HepG2 (cell line): ENCODE data around the gene MEGF11. TPM values are rescaled to one million over a fixed set of nuclear protein-coding genes. Genes with fewer than 3 reads are reported as not detected.

Experiments used
- ATAC-seq: fragments of 200-7000 bp; cut with Tn5 transposase; 3 replicates; pipeline ENCODE4 v1.9.1; 2020; ENCODE audit warnings: mild to moderate bottlenecking, moderate library complexity
- BruUV-seq: library from RNA; stranded (reverse); fragments of 400-500 nt; replicated peaks from 2 replicates; lab custom pipeline; 2021; lab: Mats Ljungman, UMichigan
- CTCF ChIA-PET: fragments of 300-600 bp; formaldehyde crosslinking; extraction: SDS; loops from one replicate; lab custom pipeline; 2021; ENCODE audit warnings: low total read pairs, inconsistent platforms, low intra/inter-chr PET ratio; lab: Yijun Ruan, JAX
- POLR2A ChIA-PET: fragments of 350-600 bp; sonication (Branson Sonifier 250); formaldehyde crosslinking; loops from one replicate; lab custom pipeline; 2020; ENCODE audit warnings: antibody characterized with exemption, inconsistent platforms; lab: Yijun Ruan, JAX
- DNase-seq: peaks from one replicate; pipeline ENCODE4 v3.0.0-alpha.2; 2015; ENCODE audit warnings: low spot score
- FAIRE-seq: peaks from 3 replicates; lab custom pipeline; 2011; peaks lifted over from hg19 to GRCh38; lab: Jason Lieb, UNC
- H2AFZ ChIP-seq: one replicate; pipeline ENCODE4 v1.6.1; 2011; ENCODE audit warnings: low read length, inconsistent platforms
- H3K27ac ChIP-seq: fragments of 300-600 bp; 3 replicates; pipeline ENCODE4 v1.8.0; 2011; ENCODE audit warnings: mixed run types, mild to moderate bottlenecking, mixed read lengths, low read length, inconsistent platforms; ENCODE audit not compliant: insufficient read depth; ENCODE audit errors: extremely low read length
- H3K27me3 ChIP-seq, 2 experiments: fragments of 200-600 bp in 1 of 2; 2 replicates in 1 of 2; 3 replicates in 1 of 2; pipeline versions ENCODE4 v1.6.0 to v1.8.0; 2011; ENCODE audit warnings: low read length in 2 of 2, mild to moderate bottlenecking in 2 of 2, moderate library complexity in 2 of 2, inconsistent platforms in 1 of 2; ENCODE audit not compliant: insufficient read depth in 2 of 2, control insufficient read depth in 1 of 2
- H3K36me3 ChIP-seq, 2 experiments: fragments of 200-600 bp in 1 of 2; replicated peaks in 1 of 2; 2 replicates in 1 of 2; 3 replicates in 1 of 2; pipeline versions ENCODE4 v1.5.1 to v1.8.0; 2011; ENCODE audit warnings: low read length in 2 of 2, inconsistent platforms in 1 of 2; ENCODE audit not compliant: insufficient read depth in 2 of 2, control insufficient read depth in 1 of 2
- H3K4me1 ChIP-seq: 2 replicates; pipeline ENCODE4 v1.5.1; 2012; ENCODE audit warnings: low read length, inconsistent platforms; ENCODE audit not compliant: insufficient read depth
- H3K4me2 ChIP-seq: 2 replicates; pipeline ENCODE4 v1.6.0; 2011; ENCODE audit warnings: low read depth, low read length, inconsistent platforms
- H3K4me3 ChIP-seq, 3 experiments: fragments of 200-600 bp in 1 of 3; sonication (generic), shearing (Covaris generic) in 1 of 3; replicated peaks in 1 of 3; 2 replicates each; pipeline ENCODE4 v1.5.1; 2011 to 2016; ENCODE audit warnings: low read length in 3 of 3, inconsistent platforms in 2 of 3, low read depth in 2 of 3, mild to moderate bottlenecking in 2 of 3, control low read depth in 1 of 3, mixed read lengths in 1 of 3; ENCODE audit not compliant: insufficient read depth in 1 of 3
- H3K79me2 ChIP-seq: one replicate; pipeline ENCODE4 v1.6.1; 2011; ENCODE audit warnings: low read length, inconsistent platforms; ENCODE audit not compliant: insufficient read depth
- H3K9ac ChIP-seq: 2 replicates; pipeline ENCODE4 v1.6.0; 2011; ENCODE audit warnings: mild to moderate bottlenecking, low read depth, low read length, inconsistent platforms; ENCODE audit not compliant: insufficient read depth
- H3K9me3 ChIP-seq: 2 replicates; pipeline ENCODE4 v1.5.1; 2012; ENCODE audit warnings: mild to moderate bottlenecking, low read length
- H4K20me1 ChIP-seq: 2 replicates; pipeline ENCODE4 v1.6.0; 2011; ENCODE audit warnings: inconsistent platforms, mild to moderate bottlenecking, low read length, moderate library complexity; ENCODE audit not compliant: insufficient read depth
- FOXC1 ChIP-seq: sonication (generic); formaldehyde crosslinking; IDR thresholded peaks from 2 replicates; pipeline ENCODE4 v1.8.0; 2022; ENCODE audit warnings: mild to moderate bottlenecking, missing genetic modification reagents, borderline replicate concordance
- KDM3A ChIP-seq: IDR thresholded peaks from 2 replicates; pipeline ENCODE4 v1.6.1; 2018; ENCODE audit warnings: low read depth, missing compliant biosample characterization
- MAFK ChIP-seq, 2 experiments: IDR thresholded peaks in 1 of 2; conservative IDR thresholded peaks in 1 of 2; 2 replicates each; pipeline ENCODE4 v1.6.1; 2011; ENCODE audit warnings: improper control_type of control experiment in 2 of 2, low read length in 2 of 2
- SRSF1 ChIP-seq: fragments of 200-400 bp; formaldehyde crosslinking; optimal IDR thresholded peaks from 2 replicates; pipeline ENCODE3; 2017; ENCODE audit warnings: mild to moderate bottlenecking, low read depth, low read length, moderate library complexity
- TBX2 ChIP-seq: sonication (generic); formaldehyde crosslinking; IDR thresholded peaks from 2 replicates; pipeline ENCODE4 v1.5.0; 2020; ENCODE audit warnings: missing genetic modification reagents, mild to moderate bottlenecking, borderline replicate concordance
- ZBTB38 ChIP-seq: sonication (generic); formaldehyde crosslinking; IDR thresholded peaks from 2 replicates; pipeline ENCODE4 v1.5.1; 2020; ENCODE audit warnings: mild to moderate bottlenecking, missing genetic modification reagents
- ZNF556 ChIP-seq: sonication (generic); formaldehyde crosslinking; IDR thresholded peaks from 2 replicates; pipeline ENCODE4 v1.4.0; 2020; ENCODE audit warnings: mild to moderate bottlenecking, missing genetic modification reagents, borderline replicate concordance
- ZNF616 ChIP-seq: sonication (generic); formaldehyde crosslinking; IDR thresholded peaks from 2 replicates; pipeline ENCODE4 v1.5.0; 2020; ENCODE audit warnings: low read depth, mild to moderate bottlenecking, missing genetic modification reagents
- ZNF788 ChIP-seq: sonication (generic); formaldehyde crosslinking; IDR thresholded peaks from 2 replicates; pipeline ENCODE4 v1.5.0; 2020; ENCODE audit warnings: mild to moderate bottlenecking, missing genetic modification reagents, borderline replicate concordance
- WGBS: methylation state at CpG from one replicate; pipeline ENCODE4 v1.1.6; 2017; ENCODE audit warnings: low lambda C conversion rate; 5-methylcytosine and 5-hydroxymethylcytosine counted together
- in situ Hi-C: cut with HindIII; loops from 2 replicates; pipeline ENCODE4 v1.10.0; 2017; ENCODE audit warnings: low pct_unique_long_range_greater_than_20kb; ENCODE audit not compliant: extremely low pct_ligation_motif_present
- intact Hi-C: fragments of 100-400 bp; cut with micrococcal nuclease; formaldehyde crosslinking; loops from one replicate; pipeline ENCODE4 v1.10.0; 2022; ENCODE audit not compliant: unreplicated experiment
- polyA plus RNA-seq, 8 experiments: library from polyadenylated mRNA; depleted of rRNA in 3 of 8; stranded (reverse) in 7 of 8; unstranded in 1 of 8; fragments of >200 nt; fragmentation: Illumina TruSeq in 4 of 8; extraction: Trizol in 4 of 8; gene quantifications; 2 replicates each; pipeline versions ENCODE4 v1.2.1 to v1.2.3, GENCODE V29; 2011 to 2016; ENCODE audit warnings: low read depth in 4 of 8, missing spikeins in 1 of 8, mixed read lengths in 1 of 8; ENCODE audit not compliant: insufficient read depth in 1 of 8
- total RNA-seq, 5 experiments: library from RNA; depleted of rRNA; stranded (reverse); fragments of >200 nt; fragmentation: Illumina TruSeq; extraction: Trizol; gene quantifications; 2 replicates each; pipeline ENCODE4 v1.2.3, GENCODE V29; 2016; ENCODE audit warnings: low read depth in 1 of 5
- TF ChIP-seq, protein P1 (sequence below): sonication (generic); formaldehyde crosslinking; IDR thresholded peaks from 2 replicates; pipeline ENCODE4 v1.4.0; 2020; ENCODE audit warnings: mild to moderate bottlenecking, missing genetic modification reagents

MEGF11 gene
- total and polyA plus RNA-seq, 2 of the 13 experiments (the other 11 are each of a cell fraction or from before 2014, with no cell fraction given): not detected

DNA sequence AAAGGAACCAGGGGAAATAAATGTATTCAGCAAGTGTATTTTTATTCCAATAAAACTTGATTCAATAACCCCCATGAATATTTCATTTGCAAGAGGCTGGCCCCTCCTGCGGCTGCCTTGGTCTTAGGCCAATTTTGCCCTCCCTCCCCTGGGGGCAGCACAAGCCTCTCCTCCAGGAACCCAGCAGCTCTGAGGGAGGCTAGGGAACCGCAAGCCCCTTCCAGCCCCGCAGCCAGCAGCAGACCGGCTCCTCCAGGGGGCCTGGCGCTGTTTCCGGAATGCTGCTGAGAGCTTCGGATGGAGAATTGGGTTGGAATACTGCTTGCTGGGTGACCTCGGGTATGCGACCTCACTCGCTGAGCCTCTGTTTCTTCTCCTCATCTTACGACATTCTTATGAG, 234.2 kb downstream of the MEGF11 start (continued):
- TF ChIP-seq KDM3A (no peak), SRSF1 (no peak), TBX2 (no peak), ZNF616 (CRISPR knock-in tag) (no peak), ZNF556 (CRISPR knock-in tag) (no peak)
- TF ChIP-seq, protein P1, sequence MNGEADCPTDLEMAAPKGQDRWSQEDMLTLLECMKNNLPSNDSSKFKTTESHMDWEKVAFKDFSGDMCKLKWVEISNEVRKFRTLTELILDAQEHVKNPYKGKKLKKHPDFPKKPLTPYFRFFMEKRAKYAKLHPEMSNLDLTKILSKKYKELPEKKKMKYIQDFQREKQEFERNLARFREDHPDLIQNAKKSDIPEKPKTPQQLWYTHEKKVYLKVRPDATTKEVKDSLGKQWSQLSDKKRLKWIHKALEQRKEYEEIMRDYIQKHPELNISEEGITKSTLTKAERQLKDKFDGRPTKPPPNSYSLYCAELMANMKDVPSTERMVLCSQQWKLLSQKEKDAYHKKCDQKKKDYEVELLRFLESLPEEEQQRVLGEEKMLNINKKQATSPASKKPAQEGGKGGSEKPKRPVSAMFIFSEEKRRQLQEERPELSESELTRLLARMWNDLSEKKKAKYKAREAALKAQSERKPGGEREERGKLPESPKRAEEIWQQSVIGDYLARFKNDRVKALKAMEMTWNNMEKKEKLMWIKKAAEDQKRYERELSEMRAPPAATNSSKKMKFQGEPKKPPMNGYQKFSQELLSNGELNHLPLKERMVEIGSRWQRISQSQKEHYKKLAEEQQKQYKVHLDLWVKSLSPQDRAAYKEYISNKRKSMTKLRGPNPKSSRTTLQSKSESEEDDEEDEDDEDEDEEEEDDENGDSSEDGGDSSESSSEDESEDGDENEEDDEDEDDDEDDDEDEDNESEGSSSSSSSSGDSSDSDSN (CRISPR knock-in tag): no peak

DNA sequence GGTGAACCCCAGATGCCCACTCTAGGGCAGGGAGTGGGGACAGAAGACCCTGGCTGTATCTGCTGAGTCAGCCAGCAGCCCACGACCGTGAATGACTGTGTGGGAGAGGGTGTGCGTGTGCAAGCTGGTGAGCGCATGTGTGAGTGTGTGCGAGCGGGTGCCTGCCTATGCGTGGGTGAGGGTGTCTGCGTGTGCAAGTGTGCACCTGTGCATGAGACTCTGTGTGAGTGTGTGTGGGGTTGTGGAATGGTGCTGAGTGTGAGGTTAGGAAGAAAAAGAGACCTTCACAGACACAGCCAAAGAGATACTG, 235.1 kb downstream of the MEGF11 start:
- intact Hi-C loops: no loop called here
- BruUV-seq: no TSS peak
- 59% methylated on average over 8 of the region's 8 CpGs for WGBS
- Histone ChIP-seq H3K27ac (no peak overlapping the region), H3K4me1 (no peaks in the 10 kb centered on the region), H2AFZ (no peak overlapping the region), H3K36me3 (no peaks in the 10 kb centered on the region), H3K9ac (no peak overlapping the region), H4K20me1 (no peaks in the 10 kb centered on the region), H3K4me2 (no peak overlapping the region), H3K4me3 (no peak overlapping the region), H3K79me2 (no peaks in the 10 kb centered on the region), H3K27me3 (peaks cover 0 to 4% of the 10 kb centered on the region in 2 experiments; a peak in 2 of 5 replicates), H3K9me3 (no peaks in the 10 kb centered on the region)
- no peak for FAIRE-seq
- no peak for ATAC-seq
- no peak for DNase-seq
- POLR2A ChIA-PET: no interaction called here
- TF ChIP-seq ZBTB38 (CRISPR knock-in tag) (no peak), FOXC1 (no peak), MAFK (conservative IDR thresholded peaks at IDR 0.05 in 1 of 2, IDR thresholded peaks at IDR 0.05 in 1 of 2; ENCODE audit: low read length in 2 of 2) (0 out of 4 replicates have a peak, but pooled peaks of 1 of the 2 experiments have one; percentile 29), ZNF788 (no peak)
- CTCF ChIA-PET: no interaction called here
- in situ Hi-C loops: no loop called here
